ENCODE data around the gene ADAM19.

ADAM19 gene

GRCh38 chr5:157510682-157511081, 64.9 kb downstream of the ADAM19 start:
- in situ Hi-C loops (cut with HindIII; ENCODE audit: low sequenced_read_pairs): no loop called here
- H3K4me3 ChIP-seq (ENCODE audit: low read depth, low read length): no peak overlapping the region
- no peak for TF ChIP-seq CTCF (IDR thresholded peaks at IDR 0.05; ENCODE audit: low read depth, low read length, missing control alignments)
- no peak for DNase-seq (ENCODE audit: low read depth)

- in situ Hi-C loops (cut with HindIII; ENCODE audit: low sequenced_read_pairs): no loop called here
- H3K4me3 ChIP-seq (ENCODE audit: low read depth, low read length): no peak overlapping the region
- DNase-seq (ENCODE audit: low read depth): no peak
- no peak for TF ChIP-seq CTCF (IDR thresholded peaks at IDR 0.05; ENCODE audit: low read depth, low read length, missing control alignments)
These were observed 66.0 kb downstream of the ADAM19 start for GRCh38 chr5:157509587-157509986.

GRCh38 chr5:157509093-157509492, 66.5 kb downstream of the ADAM19 start:
- in situ Hi-C loops (cut with HindIII; ENCODE audit: low sequenced_read_pairs): no loop called here
- no peak overlapping the region for H3K4me3 ChIP-seq (ENCODE audit: low read depth, low read length)
- no peak for TF ChIP-seq CTCF (IDR thresholded peaks at IDR 0.05; ENCODE audit: low read depth, low read length, missing control alignments)
- no peak for DNase-seq (ENCODE audit: low read depth)

- no peak overlapping the region for H3K4me3 ChIP-seq (ENCODE audit: low read depth, low read length)
- DNase-seq (ENCODE audit: low read depth): no peak
- no peak for TF ChIP-seq CTCF (IDR thresholded peaks at IDR 0.05; ENCODE audit: low read depth, low read length, missing control alignments)
- in situ Hi-C loops (cut with HindIII; ENCODE audit: low sequenced_read_pairs): no loop called here
These were observed 68.4 kb downstream of the ADAM19 start for GRCh38 chr5:157506981-157507780.

- no peak for DNase-seq (ENCODE audit: low read depth)
- H3K4me3 ChIP-seq (ENCODE audit: low read depth, low read length): no peak overlapping the region
- in situ Hi-C loops (cut with HindIII; ENCODE audit: low sequenced_read_pairs): no loop called here
- TF ChIP-seq CTCF (IDR thresholded peaks at IDR 0.05; ENCODE audit: low read depth, low read length, missing control alignments): no peak
These were observed 69.4 kb downstream of the ADAM19 start for GRCh38 chr5:157506066-157506590.

- in situ Hi-C loops (cut with HindIII; ENCODE audit: low sequenced_read_pairs): no loop called here
These were observed 70.1 kb downstream of the ADAM19 start for GRCh38 chr5:157505496-157505895.

More at GRCh38 chr5:157505496-157505895, 70.1 kb downstream of the ADAM19 start:
- DNase-seq (ENCODE audit: low read depth): no peak
- no peak overlapping the region for H3K4me3 ChIP-seq (ENCODE audit: low read depth, low read length)
- TF ChIP-seq CTCF (IDR thresholded peaks at IDR 0.05; ENCODE audit: low read depth, low read length, missing control alignments): no peak
